ENCODE results near the gene PLCB1. TPM values are rescaled to one million over a fixed set of nuclear protein-coding genes. Genes with fewer than 3 reads are reported as not detected.

Gene PLCB1
- total and polyA plus RNA-seq, 2 of the 4 experiments (the other 2 are of a cell fraction) = 5.6 to 16.1 TPM

DNA sequence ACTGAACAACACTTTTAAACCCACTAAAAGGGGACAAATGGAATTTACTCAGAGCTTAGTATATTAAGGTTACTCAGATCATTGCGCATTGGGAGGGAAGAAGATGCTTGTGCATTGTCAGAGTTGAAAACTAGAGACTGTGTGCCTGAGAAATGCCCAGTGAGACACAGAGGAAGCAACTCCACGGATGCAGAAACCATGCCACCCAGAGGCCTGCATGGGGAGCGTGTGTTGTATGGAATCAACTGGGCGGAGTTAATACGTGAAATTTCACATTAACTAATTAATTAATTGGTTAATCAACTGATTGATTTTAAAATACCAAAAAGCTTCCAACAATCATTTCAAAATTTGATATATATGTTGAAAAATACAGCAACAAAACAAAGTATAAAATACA lies 391.6 kb downstream of the PLCB1 start:
- 0 out of 2 replicates have a peak overlapping the region, but pooled peaks have one; percentile 14 for H4K91ac ChIP-seq (ENCODE audit: insufficient read depth, low read depth, low read length)
- no peak overlapping the region for H2AK9ac ChIP-seq (replicated peaks; ENCODE audit: low read depth, low read length, poor library complexity)
- no peaks in the 10 kb centered on the region for H3K27me3 ChIP-seq (ENCODE audit: control insufficient read depth, insufficient read depth, low read length)
- no peaks in the 10 kb centered on the region for H3K9me3 ChIP-seq (ENCODE audit: control insufficient read depth, insufficient read depth, low read length)
- H3K36me3 ChIP-seq (ENCODE audit: control insufficient read depth, insufficient read depth, low read length) = no peaks in the 10 kb centered on the region
- no TSS peak for BruUV-seq (replicated peaks)
- H3K9ac ChIP-seq (ENCODE audit: low read depth, low read length) = no peak overlapping the region
- H3K9me1 ChIP-seq (ENCODE audit: insufficient read depth, low read length) = no peaks in the 10 kb centered on the region
- POLR2A ChIA-PET (ENCODE audit: unreplicated experiment) = no interaction called here
- 83% methylated on average over 1 of the region's 5 CpGs; no CpG with 5 or more reads in 1 of the 2 experiments for WGBS, 2 experiments (ENCODE audit: extremely low coverage in 2 of 2, insufficient read length in 1 of 2)
- no peak overlapping the region for H2AFZ ChIP-seq (replicated peaks; ENCODE audit: low read length, poor library complexity)
- in situ Hi-C loops (cut with MboI; ENCODE audit: low sequenced_read_pairs) = no loop called here
- H4K8ac ChIP-seq (ENCODE audit: low read depth in 2 of 2, low read length in 2 of 2) = no peak overlapping the region
- intact Hi-C loops (cut with micrococcal nuclease) = no loop called here
- no peaks in the 10 kb centered on the region for H3K79me1 ChIP-seq (ENCODE audit: low read depth in 1 of 2, low read length in 2 of 2)
- no peaks in the 10 kb centered on the region for H4K20me1 ChIP-seq (ENCODE audit: insufficient read depth, low read length)
- no peak overlapping the region for H2AK5ac ChIP-seq (ENCODE audit: low read depth, low read length)
- H2BK15ac ChIP-seq (ENCODE audit: low read depth, low read length) = no peak overlapping the region
- H3K27ac ChIP-seq (ENCODE audit: insufficient read depth, low read length) = no peak overlapping the region
- H3K4me3 ChIP-seq (ENCODE audit: insufficient read depth, low read depth, low read length) = no peak overlapping the region
- no peak overlapping the region; the same call in 1 of the 2 replicates for H2BK120ac ChIP-seq (ENCODE audit: low read depth, low read length)
- no peak overlapping the region for H3K4me2 ChIP-seq (ENCODE audit: low read depth, low read length)
- dilution Hi-C loops (cut with HindIII; ENCODE audit: low sequenced_read_pairs, unreplicated experiment) = no loop called here
- no peak overlapping the region for H4K5ac ChIP-seq (ENCODE audit: low read depth, low read length)
- ATAC-seq (ENCODE audit: low read depth) (peak; percentile 62; the same call in 1 of the 2 replicates), DNase-seq (peak; percentile 8)
- 0 out of 2 replicates have a peak, but pooled peaks have one; percentile 20 for TF ChIP-seq RAD21 (IDR thresholded peaks at IDR 0.05; ENCODE audit: low read length)
- TF ChIP-seq, protein P1, sequence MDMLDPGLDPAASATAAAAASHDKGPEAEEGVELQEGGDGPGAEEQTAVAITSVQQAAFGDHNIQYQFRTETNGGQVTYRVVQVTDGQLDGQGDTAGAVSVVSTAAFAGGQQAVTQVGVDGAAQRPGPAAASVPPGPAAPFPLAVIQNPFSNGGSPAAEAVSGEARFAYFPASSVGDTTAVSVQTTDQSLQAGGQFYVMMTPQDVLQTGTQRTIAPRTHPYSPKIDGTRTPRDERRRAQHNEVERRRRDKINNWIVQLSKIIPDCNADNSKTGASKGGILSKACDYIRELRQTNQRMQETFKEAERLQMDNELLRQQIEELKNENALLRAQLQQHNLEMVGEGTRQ (IDR thresholded peaks at IDR 0.05; ENCODE audit: low read depth, low read length) = no peak
- no peak overlapping the region for H3K18ac ChIP-seq (ENCODE audit: low read depth, low read length)
- H3K14ac ChIP-seq (replicated peaks; ENCODE audit: low read depth, low read length) = no peak overlapping the region
- no peak overlapping the region; the same call in 1 of the 2 replicates for H3K4ac ChIP-seq (ENCODE audit: low read depth, low read length)
- no peak overlapping the region for H2BK5ac ChIP-seq (ENCODE audit: low read depth, low read length, poor library complexity, severe bottlenecking)
- H2BK20ac ChIP-seq (ENCODE audit: low read depth, low read length) = no peak overlapping the region
- CTCF ChIA-PET = interaction anchor here (0.7 to 1.1 kb wide), 2 partner anchors 175 to 183 kb away, joined by 3 read pairs; no protein-coding TSS in a partner anchor
- H3K4me1 ChIP-seq (ENCODE audit: control insufficient read depth, insufficient read depth, low read length) = no peaks in the 10 kb centered on the region; the same call in 1 of the 2 replicates
- no peak overlapping the region for H3K23ac ChIP-seq (ENCODE audit: low read depth, low read length)
- H3K56ac ChIP-seq (ENCODE audit: extremely low read depth, insufficient read depth, low read length) = no peak overlapping the region
